Stomach (tissue), 9 donors: ENCODE measurements around the gene MATN1. TPM values are rescaled to one million over a fixed set of nuclear protein-coding genes. Genes with fewer than 3 reads are reported as not detected.

Experiments
- DNase-seq, 2 donors: peaks; one replicate each; pipeline versions ENCODE4 v3.0.0 to v3.0.0-alpha.2; 2013 to 2019
- H3K27ac ChIP-seq, 5 donors: fragments of 200-600 bp in 4 of 5; sonication (generic) in 4 of 5; one replicate each; pipeline ENCODE4 v1.5.1; 2013 to 2019; ENCODE audit warnings: mild to moderate bottlenecking in 1 of 5, moderate library complexity in 1 of 5
- H3K27me3 ChIP-seq, 3 donors: fragments of 200-600 bp; sonication (generic); one replicate each; pipeline ENCODE4 v1.5.1; 2017 to 2019; ENCODE audit warnings: mixed run types in 1 of 3
- H3K36me3 ChIP-seq, 4 donors: fragments of 200-600 bp; sonication (generic); 1 replicate in 3 of 4; 2 replicates in 1 of 4; pipeline ENCODE4 v1.5.1; 2016 to 2019
- H3K4me1 ChIP-seq, 4 donors: fragments of 200-600 bp; sonication (generic); one replicate each; pipeline ENCODE4 v1.5.1; 2016 to 2019
- H3K4me3 ChIP-seq, 4 donors: fragments of 200-600 bp; sonication (generic) in 3 of 4; one replicate each; pipeline ENCODE4 v1.5.1; 2016 to 2019; ENCODE audit warnings: mild to moderate bottlenecking in 1 of 4
- H3K9me3 ChIP-seq, 4 donors: fragments of 200-600 bp; sonication (generic); one replicate each; pipeline ENCODE4 v1.5.1; 2016 to 2019
- EP300 ChIP-seq: sonication (generic); formaldehyde crosslinking; IDR thresholded peaks from one replicate; pipeline ENCODE4 v1.6.1; 2017; ENCODE audit warnings: antibody characterized with exemption
- POLR2A ChIP-seq, 4 donors: fragments of 450-650 bp; IDR thresholded peaks; one replicate each; pipeline ENCODE4 v1.6.1; 2016; ENCODE audit warnings: antibody characterized with exemption in 4 of 4, control low read depth in 2 of 4, mild to moderate bottlenecking in 1 of 4, moderate library complexity in 1 of 4
- POLR2AphosphoS5 ChIP-seq, 3 donors: sonication (generic); formaldehyde crosslinking; IDR thresholded peaks; one replicate each; pipeline ENCODE4 v1.6.1; 2016; ENCODE audit warnings: antibody characterized with exemption in 3 of 3
- whole genome bisulfite sequencing, 5 donors: extraction: QIAGEN DNeasy Blood & Tissue Kit in 3 of 5; methylation state at CpG; one replicate each; pipeline versions ENCODE4 v1.1.5 to v1.1.7; 2013 to 2018; 5-methylcytosine and 5-hydroxymethylcytosine counted together
- intact Hi-C: fragments of 100-400 bp; cut with DNase I; formaldehyde crosslinking; loops from one replicate; pipeline ENCODE4 v1.15.1; 2023; ENCODE audit warnings: low total_unique reads
- polyA plus RNA-seq, 3 donors: library from polyadenylated mRNA; stranded (reverse); fragments of 200-250 nt; gene quantifications; one replicate each; pipeline ENCODE4 v1.2.3, GENCODE V29; 2013
- total RNA-seq, 5 donors: library from RNA; depleted of rRNA; stranded (reverse); fragments of >200 nt; gene quantifications; one replicate each; pipeline versions ENCODE4 v1.1.0 to v1.2.3, GENCODE V29; 2014 to 2016
- TF ChIP-seq, protein P1 (sequence below), 7 experiments: fragments of 450-650 bp in 4 of 7; fragments of 200-600 bp in 3 of 7; sonication (generic) in 3 of 7; IDR thresholded peaks; one replicate each; pipeline ENCODE4 v1.5.1; 2016 to 2019; ENCODE audit warnings: antibody characterized with exemption in 7 of 7, control low read depth in 2 of 7, mild to moderate bottlenecking in 1 of 7
- donor health status: healthy with polysubstance abuse.
- donor health status: Bipolar disorder and iron deficiency.
- donor health status: healthy.

MATN1 gene
- total and polyA plus RNA-seq, 8 donors = 1.7 TPM; not detected in 7

- WGBS, 5 donors = 78 to 89% (median 87%) methylated on average over 4 of the region's 4 CpGs
- TF ChIP-seq EP300 (no peak), POLR2AphosphoS5 (IDR thresholded peaks at IDR 0.05) (no peak)
- TF ChIP-seq, protein P1, sequence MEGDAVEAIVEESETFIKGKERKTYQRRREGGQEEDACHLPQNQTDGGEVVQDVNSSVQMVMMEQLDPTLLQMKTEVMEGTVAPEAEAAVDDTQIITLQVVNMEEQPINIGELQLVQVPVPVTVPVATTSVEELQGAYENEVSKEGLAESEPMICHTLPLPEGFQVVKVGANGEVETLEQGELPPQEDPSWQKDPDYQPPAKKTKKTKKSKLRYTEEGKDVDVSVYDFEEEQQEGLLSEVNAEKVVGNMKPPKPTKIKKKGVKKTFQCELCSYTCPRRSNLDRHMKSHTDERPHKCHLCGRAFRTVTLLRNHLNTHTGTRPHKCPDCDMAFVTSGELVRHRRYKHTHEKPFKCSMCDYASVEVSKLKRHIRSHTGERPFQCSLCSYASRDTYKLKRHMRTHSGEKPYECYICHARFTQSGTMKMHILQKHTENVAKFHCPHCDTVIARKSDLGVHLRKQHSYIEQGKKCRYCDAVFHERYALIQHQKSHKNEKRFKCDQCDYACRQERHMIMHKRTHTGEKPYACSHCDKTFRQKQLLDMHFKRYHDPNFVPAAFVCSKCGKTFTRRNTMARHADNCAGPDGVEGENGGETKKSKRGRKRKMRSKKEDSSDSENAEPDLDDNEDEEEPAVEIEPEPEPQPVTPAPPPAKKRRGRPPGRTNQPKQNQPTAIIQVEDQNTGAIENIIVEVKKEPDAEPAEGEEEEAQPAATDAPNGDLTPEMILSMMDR (IDR thresholded peaks at IDR 0.05) = no peak
- H3K4me1 ChIP-seq = peaks cover 0 to 14% (median 10%) of the 10 kb centered on the region in 4 donors
- H3K9me3 ChIP-seq = peaks cover 0 to 10% (median 5%) of the 10 kb centered on the region in 4 donors
- no peaks in the 10 kb centered on the region for H3K36me3 ChIP-seq
- intact Hi-C loops = no loop called here
- no peak for DNase-seq
- no peak overlapping the region for H3K27ac ChIP-seq
- H3K4me3 ChIP-seq = no peak overlapping the region
- H3K27me3 ChIP-seq = peaks cover 7 to 81% (median 34%) of the 10 kb centered on the region in 3 donors
Measured at GRCh38 chr1:30684259-30684658, 39.1 kb downstream of the MATN1 start.

DNA sequence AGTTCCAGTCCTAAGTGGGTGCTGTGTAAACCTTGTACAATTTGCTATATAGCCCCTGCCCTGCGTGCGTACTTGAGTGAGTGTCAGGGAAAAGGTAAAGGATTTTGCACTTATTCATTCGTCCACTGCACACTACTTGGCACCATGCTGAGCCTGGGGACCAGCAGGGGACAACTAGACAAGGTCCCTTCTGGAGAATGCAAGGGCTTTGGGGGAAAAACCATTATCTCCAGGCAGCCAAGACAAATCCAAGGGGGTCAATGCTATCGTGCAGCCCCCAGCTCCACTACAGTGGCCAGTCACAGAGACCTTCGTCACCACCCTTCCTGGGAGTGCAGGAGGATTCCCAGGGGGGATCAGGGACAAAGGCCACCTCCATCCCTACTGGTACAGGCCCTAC, 39.7 kb downstream of the MATN1 start:
- intact Hi-C loops = no loop called here

DNA sequence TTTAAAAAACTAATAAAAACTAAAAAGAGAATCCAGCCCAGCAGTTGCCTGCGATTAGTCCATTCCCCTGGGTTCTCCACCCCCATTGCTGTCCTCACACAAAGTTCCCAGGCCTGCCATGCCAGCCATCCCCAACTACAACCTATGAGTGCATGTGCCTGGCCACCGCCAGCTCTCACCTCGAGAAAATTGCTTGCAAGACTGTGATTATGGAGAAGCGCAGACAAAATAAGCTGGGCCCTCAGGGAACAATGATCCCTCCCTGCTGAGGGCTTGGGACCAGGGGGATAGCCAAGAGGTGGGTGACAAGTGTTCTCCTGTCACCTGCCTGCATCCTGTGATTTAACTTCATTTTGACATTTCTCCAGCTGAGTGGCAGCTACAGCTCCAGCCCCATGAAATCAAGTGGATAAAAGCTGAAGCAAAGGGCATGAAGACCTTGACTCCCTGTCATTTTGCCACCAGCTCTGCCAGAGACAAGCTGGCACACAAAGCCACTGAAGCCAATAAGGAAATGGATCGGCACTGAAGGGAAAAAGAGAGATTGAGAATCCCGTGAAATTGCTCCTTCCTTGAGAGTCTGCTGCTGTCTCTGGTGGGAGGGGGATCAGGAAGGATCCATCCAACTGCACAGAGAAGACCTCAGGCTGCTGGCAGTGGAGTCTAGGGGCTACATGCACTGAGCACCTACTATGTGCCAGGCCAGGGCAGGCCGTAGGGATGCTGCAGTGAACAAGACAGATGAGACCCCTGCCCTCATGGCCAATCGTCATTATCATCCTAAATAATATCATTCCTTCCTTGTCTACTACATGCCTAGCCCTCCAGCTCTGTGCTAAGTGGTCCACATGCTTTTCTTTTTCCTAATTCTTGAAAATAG, 40.7 kb downstream of the MATN1 start:
- Histone ChIP-seq H3K4me3 (no peak overlapping the region), H3K4me1 (peaks cover 0 to 14% (median 10%) of the 10 kb centered on the region in 4 donors), H3K9me3 (peaks cover 0 to 11% (median 5%) of the 10 kb centered on the region in 4 donors), H3K36me3 (no peaks in the 10 kb centered on the region), H3K27ac (no peak overlapping the region), H3K27me3 (peaks cover 7 to 86% (median 34%) of the 10 kb centered on the region in 3 donors)
- no peak for DNase-seq
- WGBS, 5 donors = 65 to 74% (median 67%) methylated on average over 8 of the region's 8 CpGs
- intact Hi-C loops = no loop called here
- TF ChIP-seq, protein P1 (IDR thresholded peaks at IDR 0.05) = no peak
- no peak for TF ChIP-seq POLR2A (IDR thresholded peaks at IDR 0.05)
- no peak for TF ChIP-seq EP300
- no peak for TF ChIP-seq POLR2AphosphoS5 (IDR thresholded peaks at IDR 0.05)

More for the DNA sequence above, 39.7 kb downstream of the MATN1 start:
- 68 to 87% (median 81%) methylated on average over 4 to 5 of the region's 5 CpGs for WGBS, 5 donors
- Histone ChIP-seq H3K36me3 (no peaks in the 10 kb centered on the region), H3K27ac (no peak overlapping the region), H3K9me3 (peaks cover 0 to 11% (median 5%) of the 10 kb centered on the region in 4 donors), H3K4me3 (no peak overlapping the region), H3K4me1 (peaks cover 0 to 14% (median 10%) of the 10 kb centered on the region in 4 donors), H3K27me3 (peaks cover 7 to 81% (median 34%) of the 10 kb centered on the region in 3 donors)
- DNase-seq = no peak
- TF ChIP-seq POLR2A (IDR thresholded peaks at IDR 0.05) = no peak
- TF ChIP-seq, protein P1 (IDR thresholded peaks at IDR 0.05) = no peak
- TF ChIP-seq POLR2AphosphoS5 (IDR thresholded peaks at IDR 0.05) = no peak
- no peak for TF ChIP-seq EP300

DNA sequence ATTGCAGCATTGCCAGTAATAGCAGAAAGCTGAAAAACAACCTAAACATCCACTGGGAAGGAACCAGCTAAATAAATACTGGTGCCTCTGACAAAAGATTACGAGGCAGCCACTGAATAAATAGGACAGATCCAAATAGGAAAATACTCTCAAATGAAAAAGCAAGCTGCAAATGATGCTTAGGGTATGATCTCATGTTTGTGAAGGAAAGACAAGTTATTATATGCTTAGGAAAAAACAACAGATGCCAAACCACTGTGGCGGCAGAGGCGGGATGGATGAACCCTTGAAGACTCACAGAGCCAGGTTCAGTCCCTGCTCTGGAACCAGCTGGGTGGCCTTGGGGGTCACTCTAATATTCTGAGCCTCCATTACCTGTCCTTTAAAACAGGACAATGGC, 41.6 kb downstream of the MATN1 start:
- H3K27me3 ChIP-seq = peaks cover 7 to 77% (median 34%) of the 10 kb centered on the region in 3 donors
- H3K36me3 ChIP-seq = no peaks in the 10 kb centered on the region
- H3K9me3 ChIP-seq = peaks cover 0 to 11% (median 5%) of the 10 kb centered on the region in 4 donors
- TF ChIP-seq POLR2AphosphoS5 (IDR thresholded peaks at IDR 0.05) (no peak), POLR2A (IDR thresholded peaks at IDR 0.05) (no peak), EP300 (no peak)
- TF ChIP-seq, protein P1 (IDR thresholded peaks at IDR 0.05) = no peak
- no peak for DNase-seq
- WGBS, 5 donors = 57 to 72% (median 58%) methylated on average over 3 of the region's 3 CpGs
- intact Hi-C loops = no loop called here
- H3K4me3 ChIP-seq = no peak overlapping the region
- peaks cover 0 to 14% (median 10%) of the 10 kb centered on the region in 4 donors for H3K4me1 ChIP-seq
- H3K27ac ChIP-seq = no peak overlapping the region
